T follicular helper cell (primary cell): Measurements from ENCODE around the gene KIFC1.
"Not testable (repeated sequence)": the region's sequence is repeated elsewhere in the genome, so short reads cannot be mapped to it uniquely, and the experiment has no call there.

Experiments used
- DNase-seq: peaks from one replicate; pipeline ENCODE4 v3.0.0-alpha.2; 2020; ENCODE audit warnings: low read depth

Gene KIFC1

DNA sequence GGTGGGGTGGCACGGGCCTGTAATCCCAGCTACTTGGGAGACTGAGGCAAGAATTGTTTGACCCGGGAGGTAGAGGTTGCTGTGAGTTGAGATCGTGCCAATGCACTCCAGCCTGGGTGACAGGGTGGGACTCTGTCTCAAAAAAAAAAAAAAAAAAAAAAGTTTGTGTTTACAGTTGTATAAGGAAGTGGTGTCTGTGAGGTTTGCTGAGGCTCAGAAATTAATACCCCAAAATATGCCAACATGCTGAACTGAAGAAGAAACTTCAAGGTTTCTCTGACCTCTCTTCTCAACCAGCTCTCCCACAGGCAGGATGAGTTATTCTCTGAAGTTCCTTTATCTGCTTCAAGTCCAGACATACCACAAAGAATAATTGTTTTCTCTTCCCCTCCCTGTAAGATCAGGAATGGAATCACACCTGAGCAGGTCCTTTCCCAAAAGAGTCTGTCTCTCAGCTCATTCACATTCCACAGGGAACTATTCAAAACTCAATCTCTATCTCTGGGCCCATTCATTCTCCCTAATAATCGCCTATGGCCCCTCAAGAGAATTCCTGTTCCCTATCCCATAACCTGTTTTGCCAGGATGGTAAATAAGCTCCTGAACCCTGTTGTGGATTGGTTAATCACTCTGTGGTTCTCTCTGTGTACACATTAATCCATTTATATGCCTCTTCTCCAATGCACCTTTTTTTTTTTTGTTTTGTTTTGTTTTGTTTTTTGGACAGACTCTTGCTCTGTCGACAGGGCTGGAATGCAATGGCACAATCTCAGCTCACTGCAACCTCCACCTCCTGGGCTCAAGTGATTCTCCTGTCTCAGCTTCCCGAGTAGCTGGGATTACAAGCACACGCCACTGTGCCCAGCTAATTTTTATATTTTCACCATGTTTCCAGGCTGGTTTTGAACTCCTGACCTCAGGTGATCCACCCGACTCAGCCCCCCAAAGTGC lies 17.4 kb upstream of the KIFC1 start:
- no peak for DNase-seq

DNA sequence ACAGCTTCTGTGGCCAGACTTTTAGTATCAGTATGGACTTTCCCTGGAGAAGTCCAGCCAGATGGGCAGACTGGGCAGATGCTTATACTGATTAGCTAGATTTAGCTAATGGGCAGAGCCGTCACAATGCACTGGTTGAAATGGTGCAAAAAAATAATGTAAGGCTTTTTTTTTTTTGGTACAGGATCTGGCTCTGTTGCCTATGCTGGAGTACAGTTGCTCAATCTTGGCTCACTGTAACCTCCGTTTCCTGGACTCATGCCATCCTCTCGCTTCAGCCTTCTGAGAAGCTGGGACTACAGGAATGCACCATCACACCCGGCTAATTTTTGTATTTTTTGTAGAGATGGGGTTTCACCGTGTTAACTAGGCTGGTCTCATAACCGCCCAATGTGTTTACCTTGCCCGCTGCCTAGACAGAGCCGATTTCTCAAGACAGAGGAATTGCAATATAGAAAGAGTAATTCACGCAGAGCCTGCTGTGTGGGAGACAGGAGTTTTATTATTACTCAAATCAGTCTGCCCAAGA lies 16.4 kb upstream of the KIFC1 start:
- DNase-seq = no peak

DNA sequence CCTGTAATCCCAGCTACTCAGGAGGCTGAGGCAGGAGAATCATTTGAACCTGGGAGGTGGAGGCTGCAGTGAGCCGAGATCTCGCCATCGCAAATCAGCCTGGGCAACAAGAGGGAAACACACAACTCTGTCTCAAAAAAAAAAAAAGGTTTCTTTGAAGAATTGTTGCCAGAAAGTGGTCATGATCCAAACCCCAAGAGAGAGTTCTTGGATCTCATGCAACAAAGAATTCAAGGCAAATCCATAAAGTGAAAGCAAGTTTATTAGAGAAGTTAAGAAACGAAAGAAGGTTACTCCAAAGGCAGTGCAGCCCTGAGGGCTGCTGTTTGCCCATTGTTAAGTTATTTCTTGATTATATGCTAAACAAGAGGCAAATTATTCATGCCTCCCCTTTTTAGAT lies 14.5 kb upstream of the KIFC1 start:
- DNase-seq = no peak

DNA sequence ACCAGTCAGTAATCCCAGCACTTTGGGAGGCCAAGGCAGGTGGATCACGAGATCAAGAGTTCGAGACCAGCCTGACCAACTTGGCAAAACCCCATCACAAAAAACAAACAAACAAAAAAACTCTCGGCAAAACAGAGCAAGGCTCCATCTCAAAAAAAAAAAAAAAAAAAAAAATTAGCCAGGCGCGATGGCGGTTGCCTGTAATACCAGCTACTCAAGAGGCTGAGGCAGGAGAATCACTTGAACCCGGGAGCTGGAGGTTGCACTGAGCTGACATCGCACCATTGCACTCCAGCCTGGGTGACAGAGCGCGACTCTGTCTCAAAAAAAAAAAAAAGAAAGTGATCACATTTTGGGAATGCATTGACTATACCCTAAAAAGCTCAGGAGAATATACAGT lies 12.4 kb upstream of the KIFC1 start:
- not testable (repeated sequence) for DNase-seq

DNA sequence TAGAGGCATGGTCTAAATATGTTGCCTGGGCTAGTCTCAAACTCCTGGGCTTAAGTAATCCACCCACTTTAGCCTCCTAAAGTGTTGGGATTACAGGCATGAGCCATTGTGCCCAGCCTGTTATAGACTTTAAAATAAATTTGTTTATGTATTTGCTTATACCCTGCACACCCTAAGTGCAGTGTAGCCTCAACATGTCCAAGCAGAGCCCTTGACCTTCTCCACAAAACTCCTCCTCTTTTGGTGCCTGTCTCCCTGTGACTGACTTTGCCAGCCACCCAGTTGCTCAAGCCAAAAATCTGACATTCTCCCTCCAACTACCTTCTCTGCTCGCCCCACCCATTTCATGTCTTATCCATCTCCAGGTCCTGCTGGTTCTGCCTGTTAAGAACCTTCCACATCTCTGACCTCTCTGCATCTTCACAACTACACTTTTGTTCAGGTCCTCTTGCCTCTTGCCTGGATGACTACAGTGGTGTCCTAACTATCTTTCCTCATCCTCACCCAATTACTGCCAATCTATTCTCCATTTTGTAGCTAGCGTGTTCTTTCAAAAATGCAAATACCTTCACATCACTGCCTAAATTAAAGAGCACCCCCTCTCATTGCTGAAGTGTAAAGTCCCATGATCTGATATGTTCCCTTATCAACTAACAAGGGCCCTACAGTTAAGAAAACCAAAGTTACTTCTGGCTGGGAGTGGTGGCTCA lies 11.2 kb upstream of the KIFC1 start:
- DNase-seq = no peak

DNA sequence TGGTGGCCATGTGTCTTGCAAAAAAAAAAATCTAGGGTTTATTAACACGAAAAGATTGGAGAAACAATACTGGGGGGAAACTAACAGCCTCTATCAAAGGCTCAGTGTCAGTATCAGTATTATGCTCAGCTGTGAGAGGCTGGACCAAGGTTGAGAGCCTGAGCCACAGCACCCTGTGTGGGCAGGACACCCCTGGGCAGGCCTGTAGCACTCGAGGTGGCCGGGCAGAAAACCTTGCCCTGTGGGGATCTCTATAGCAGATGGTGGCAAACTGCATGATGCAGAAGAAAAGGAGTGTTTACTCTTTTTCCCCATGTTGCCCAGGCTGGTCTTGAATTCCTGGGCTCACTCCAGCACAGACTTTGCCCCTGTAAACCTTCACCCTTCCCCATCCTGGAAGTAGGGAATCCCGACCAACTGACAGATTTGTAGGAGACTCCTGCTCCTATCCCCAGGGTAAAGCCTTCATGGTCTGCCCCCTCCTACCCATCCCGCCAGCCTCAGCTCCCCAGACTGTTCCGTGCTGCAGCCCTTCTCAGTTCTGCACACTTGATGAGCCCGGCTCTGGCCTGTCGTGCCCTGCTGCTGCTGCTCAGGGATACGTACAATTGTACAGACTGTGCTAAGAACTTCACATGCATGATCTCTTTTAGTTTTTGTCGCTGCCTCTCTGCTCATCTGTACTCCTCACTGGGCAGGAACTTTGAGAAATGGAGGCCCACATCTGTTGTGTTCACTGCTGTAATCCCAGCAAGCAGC lies 8.0 kb upstream of the KIFC1 start:
- DNase-seq = no peak

DNA sequence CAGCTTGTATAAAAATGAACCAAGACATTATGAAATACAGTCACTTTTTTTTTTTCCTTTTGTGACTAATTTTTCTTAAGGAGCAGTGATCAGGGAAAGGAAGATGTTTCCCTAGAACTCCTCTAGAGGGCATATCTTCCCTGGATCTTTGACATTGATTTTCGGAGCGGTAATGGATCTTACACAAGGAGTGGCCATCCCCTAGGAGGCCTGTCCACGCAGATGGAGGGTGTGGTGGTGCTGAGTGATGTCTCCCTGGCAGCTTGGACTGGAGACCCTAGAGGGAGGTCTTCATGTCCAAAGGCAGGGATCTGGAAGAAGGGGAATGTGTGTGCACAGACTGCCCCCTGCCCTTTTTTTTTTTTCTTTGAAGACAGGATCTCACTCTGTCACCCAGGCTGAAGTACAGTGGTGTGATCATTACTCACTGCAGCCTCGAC lies 7.0 kb upstream of the KIFC1 start:
- DNase-seq = no peak

DNA sequence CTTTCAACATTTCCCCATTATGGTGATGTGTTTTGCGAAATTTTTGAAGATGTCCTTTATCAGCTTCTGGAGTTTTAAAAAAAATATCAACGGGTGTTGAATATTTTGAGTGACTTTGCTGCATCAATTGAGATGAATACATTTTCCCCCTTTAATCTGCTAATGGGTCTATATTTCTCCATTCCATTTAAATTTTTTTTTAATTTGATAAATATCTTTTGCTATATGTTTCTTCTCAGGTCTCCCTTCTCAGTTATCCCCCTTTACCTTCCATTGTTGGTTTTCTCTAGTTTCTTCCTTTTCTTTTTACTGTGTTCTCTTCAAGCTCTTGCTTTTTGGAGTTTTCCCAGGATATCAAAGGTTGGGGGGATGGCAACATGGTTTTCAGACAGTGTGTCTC lies 1.4 kb upstream of the KIFC1 start:
- DNase-seq = no peak

DNA sequence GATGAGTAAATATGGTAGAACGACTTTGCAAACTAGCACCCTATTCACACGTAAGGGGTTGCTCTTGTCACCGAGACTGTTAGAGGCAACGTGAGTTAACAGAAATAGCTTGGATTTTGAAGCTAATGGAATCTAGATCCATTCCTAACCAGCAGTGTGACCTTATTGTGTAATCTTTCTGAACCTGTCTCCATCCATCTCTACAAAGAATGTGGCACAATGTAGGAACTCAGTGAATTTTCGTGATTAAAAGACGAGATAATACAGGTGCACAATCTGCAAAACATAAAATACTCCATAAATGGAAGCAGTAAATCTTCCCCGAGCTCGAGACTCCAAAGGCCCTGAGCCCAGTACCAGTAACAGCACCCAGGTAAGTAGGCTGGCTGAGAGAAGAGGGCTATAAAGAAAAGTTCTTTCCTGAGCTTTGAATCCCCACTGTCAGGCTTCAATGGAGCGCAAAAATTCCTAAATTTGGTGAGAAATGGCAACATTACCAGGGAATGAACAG lies 801 bp upstream of the KIFC1 start:
- no peak for DNase-seq

DNA sequence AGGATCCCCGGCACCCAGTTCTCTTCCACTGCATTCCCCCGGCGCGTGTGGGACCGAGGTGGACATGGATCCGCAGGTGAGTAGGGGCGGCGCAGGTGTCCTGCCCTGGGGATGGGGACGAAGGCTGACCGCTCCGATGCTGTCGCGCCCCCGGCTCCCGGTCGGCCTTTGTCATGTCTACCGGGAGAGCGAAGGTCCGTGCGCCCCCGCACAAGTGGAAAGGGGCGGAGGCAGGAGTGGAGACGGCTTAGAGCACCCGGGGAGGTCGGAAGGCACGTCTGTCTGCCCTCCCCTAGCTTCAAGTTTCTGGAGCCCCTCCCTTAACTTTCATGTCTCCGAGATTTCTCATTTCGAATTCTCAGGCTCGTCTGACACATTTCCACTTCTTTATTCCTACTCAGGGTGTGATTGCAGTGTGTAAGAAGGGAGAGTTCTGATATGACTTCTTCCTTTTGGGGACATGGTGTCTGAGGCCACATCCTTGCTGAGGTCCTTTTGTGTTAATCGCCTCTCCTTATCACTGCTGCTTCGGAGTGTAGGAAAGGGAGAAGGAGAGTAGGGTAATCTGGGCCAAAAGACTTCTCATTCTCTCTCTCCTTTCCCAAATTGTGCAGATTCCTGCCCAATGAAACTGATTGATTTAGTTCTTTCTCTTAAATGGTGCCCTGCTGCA lies 435 bp downstream of the KIFC1 start:
- DNase-seq = no peak

DNA sequence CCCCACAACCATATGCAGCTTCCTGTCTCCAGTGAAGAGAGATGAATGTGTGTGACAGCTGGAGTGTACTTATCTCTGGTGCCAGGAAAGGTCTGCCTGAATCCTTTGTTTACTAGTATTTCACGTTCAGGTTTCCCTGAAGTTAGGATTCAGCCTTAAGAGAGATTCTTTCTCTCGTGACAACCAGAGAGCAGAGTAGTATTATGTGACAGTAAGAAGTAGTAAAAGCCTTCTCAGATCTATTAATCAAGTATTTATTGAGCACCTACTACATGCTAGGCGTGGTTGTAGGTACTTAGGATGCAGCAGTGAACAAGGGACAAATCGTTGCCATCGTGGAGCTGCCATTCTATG lies 949 bp downstream of the KIFC1 start:
- DNase-seq = no peak

DNA sequence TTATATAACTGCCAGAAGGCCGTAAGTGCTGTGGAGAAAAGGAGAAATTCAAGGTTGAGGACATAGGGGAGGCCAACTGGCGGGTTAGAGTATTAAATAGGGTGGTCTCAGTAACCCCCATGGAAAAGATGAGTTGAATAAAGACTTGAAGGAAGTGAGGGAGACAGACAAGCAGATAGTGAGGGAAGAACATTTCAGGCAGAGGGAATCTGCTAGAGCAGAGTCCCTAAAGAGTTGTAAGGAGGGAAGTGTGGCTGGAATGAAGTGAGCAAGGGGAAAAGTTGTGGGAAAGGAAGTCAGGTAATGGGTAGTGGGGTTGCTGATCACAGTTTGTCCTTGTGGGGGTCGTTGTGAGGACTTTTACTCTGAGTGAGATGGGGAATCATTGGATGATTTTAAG lies 1.4 kb downstream of the KIFC1 start:
- DNase-seq = no peak

DNA sequence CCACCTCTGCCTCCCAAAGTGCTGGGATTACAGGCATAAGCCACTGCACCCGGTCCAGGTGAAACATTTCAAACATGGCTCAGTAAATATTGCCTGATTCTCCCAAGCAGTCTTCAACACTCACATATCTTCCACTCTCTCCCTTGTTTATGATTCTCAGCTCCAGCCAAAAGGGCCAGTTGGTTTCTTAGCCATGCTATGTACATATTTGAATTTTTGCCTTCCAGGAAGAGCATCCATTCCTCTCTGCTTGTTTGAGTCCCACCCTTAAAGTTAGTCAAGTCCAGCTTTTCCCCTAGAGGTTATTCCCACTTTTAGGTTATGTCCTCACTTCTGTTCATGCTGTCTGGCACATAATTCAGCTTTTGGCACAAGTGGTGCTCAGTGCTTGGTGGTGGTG lies 5.9 kb downstream of the KIFC1 start:
- no peak for DNase-seq

DNA sequence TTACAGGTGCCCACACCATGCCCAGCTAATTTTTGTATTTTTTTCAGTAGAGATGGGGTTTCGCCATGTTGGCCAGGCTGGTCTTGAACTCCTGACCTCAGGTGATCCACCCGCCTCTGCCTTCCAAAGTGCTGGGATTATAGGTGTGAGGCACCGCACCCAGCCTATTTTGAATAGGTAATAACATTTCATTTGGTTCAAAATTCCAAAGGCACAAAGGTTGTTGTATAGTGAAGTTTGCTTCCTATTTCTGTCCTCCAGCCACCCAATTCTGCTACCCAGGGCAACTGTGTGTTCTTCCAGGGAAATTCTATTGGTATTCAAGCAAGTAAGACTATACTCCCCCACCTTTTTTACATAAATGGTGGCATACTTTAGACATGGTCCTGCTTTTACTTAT lies 7.0 kb downstream of the KIFC1 start:
- not testable (repeated sequence) for DNase-seq

DNA sequence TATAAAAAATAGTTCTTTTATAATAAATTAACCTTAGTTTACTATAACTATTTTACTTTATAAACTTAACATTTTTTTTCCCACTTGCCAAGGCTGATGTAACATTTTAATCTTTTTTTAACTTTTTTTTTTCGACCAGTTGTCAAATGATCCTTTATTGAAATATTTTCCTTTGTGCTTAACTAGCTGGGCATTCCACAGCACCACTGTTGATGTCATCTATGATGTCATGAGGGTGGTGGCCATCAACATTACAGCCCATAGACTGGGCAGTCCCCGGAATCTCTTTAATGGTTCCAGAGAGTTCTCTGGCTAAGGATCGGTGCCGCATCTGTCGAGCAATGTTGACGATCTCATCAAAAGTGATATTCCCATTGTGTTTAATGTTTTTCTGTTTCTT lies 8.3 kb downstream of the KIFC1 start:
- DNase-seq = not testable (repeated sequence)

DNA sequence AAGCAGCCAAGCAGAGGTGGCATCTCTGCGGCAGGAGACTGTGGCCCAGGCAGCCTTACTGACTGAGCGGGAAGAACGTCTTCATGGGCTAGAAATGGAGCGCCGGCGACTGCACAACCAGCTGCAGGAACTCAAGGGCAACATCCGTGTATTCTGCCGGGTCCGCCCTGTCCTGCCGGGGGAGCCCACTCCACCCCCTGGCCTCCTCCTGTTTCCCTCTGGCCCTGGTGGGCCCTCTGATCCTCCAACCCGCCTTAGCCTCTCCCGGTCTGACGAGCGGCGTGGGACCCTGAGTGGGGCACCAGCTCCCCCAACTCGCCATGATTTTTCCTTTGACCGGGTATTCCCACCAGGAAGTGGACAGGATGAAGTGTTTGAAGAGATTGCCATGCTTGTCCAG lies 13.3 kb downstream of the KIFC1 start:
- DNase-seq = no peak

DNA sequence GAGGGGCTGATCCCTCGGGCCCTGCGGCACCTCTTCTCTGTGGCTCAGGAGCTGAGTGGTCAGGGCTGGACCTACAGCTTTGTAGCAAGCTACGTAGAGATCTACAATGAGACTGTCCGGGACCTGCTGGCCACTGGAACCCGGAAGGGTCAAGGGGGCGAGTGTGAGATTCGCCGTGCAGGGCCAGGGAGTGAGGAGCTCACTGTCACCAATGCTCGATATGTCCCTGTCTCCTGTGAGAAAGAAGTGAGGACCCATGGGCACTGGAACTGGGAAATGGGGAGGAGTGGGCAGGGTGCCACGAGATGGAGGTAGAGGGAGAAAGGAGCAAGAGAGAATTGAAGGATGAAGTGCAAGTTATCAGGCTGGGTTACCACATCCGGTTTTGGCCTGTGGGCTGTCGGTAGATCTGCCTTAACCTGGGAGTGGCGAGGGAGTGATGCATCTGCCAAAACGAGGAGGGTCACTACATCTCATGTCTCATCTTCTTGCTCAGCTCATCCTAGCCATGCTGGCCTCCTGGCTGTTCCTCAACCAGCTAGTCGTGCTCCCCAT lies 13.8 kb downstream of the KIFC1 start:
- no peak for DNase-seq

DNA sequence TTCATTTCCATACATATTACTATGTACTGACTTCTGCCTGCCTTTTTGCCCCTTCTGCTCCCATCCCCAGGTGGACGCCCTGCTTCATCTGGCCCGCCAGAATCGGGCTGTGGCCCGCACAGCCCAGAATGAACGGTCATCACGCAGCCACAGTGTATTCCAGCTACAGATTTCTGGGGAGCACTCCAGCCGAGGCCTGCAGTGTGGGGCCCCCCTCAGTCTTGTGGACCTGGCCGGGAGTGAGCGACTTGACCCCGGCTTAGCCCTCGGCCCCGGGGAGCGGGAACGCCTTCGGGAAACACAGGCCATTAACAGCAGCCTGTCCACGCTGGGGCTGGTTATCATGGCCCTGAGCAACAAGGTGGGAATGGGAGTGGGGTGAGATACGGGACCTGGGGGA lies 14.5 kb downstream of the KIFC1 start:
- no peak for DNase-seq

DNA sequence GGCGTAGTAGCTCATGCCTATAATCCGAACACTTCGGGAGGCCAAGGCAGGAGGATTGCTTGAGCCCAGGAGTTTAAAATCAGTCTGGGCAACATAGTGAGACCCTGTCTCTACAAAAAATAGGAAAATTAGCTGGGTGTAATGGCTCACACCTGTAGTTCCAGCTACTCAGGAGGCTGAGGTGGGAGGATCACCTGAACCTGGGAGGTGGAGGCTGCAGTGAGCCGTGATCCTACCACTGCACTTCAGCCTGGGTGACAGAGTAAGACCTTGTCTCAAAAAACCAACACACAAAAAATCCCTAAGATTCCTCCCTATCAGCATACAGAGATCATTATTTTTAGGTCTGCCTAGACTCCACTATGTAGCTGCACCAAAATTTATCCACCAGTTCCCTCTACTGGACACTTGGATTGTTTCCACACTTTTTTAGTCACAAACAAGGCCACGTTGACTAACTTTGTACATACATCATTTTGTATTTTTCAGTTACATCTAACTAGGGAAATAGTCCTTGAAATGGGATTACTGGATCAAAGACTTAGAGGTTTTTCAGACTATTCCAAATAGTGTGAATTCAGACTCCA lies 15.6 kb downstream of the KIFC1 start:
- DNase-seq = no peak

DNA sequence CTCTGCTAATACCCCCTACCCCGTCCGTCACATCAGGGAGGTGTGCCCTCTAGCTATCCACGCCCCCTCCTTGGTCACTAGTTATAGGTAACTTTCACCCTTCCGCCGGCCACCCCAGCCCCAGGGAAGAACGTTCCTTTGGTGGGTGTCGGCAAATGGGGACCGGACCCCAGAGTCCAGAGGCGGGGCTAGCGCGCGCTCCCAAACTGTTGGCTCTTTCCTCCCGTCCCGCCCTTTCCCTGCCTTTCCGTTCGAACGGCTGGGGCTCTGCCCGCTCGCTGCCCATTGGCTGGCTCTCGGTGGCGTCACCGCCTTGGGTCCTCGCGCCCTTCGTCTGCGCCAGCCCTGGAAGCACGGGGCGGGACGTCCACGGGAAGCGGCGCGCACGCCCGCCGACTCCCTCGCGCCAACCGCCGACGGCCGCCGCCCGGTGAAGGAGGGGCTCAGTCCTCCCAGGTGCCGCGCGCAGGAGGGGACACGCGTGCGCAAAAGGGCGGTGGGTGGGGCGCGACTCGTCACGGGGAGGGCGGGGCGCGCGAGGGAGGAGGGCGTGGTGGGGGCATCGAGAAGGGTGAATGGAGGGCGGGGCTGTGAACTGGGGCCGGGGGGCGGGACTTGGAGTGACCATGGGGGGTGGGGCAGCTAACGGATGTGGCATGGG lies 18.6 kb downstream of the KIFC1 start:
- DNase-seq = peak; percentile 96
